Measurements from ENCODE around the gene ZNF438. TPM values are rescaled to one million over a fixed set of nuclear protein-coding genes. Genes with fewer than 3 reads are reported as not detected.
"Not testable (repeated sequence)": the region's sequence is repeated elsewhere in the genome, so short reads cannot be mapped to it uniquely, and the experiment has no call there.

The ZNF438 gene
- total RNA-seq, 1 experiment from 2014 or later, result 2.0 TPM

DNA sequence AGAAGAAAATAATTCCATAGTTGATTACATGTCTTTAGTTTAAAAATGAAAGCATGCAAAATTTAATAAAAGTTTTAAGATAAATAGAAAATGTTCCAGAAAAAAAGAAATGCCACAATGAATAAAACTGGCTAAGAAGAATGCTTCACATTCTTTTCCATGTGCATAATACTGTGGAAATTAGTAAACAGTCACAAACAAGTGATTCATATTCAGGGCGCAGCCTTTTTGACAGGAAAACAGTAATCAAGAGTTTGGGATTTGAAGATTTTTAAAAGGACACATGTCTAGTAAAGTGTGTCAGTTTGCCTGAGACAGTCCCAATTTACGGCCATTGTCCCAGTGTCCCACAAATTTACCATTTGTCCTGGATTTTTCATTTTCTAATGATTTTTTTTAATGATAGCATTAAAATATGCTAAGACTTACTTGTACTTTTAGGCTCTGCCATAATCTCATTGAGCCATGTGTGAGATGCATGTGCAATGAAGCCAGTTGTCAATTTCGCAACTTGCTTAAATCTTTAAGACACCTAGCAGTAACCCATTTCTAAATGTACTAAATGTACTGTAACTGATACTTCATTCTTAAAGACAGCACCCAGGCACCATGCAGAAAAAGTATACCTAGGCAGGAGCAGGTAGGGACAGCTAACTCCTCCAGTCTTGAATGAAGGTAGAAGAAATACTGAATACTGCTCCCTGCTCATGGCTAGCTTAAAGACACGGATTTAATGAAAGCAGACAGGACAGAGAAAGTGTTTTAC is 46.9 kb downstream of the ZNF438 start:
- TF ChIP-seq, protein P1, sequence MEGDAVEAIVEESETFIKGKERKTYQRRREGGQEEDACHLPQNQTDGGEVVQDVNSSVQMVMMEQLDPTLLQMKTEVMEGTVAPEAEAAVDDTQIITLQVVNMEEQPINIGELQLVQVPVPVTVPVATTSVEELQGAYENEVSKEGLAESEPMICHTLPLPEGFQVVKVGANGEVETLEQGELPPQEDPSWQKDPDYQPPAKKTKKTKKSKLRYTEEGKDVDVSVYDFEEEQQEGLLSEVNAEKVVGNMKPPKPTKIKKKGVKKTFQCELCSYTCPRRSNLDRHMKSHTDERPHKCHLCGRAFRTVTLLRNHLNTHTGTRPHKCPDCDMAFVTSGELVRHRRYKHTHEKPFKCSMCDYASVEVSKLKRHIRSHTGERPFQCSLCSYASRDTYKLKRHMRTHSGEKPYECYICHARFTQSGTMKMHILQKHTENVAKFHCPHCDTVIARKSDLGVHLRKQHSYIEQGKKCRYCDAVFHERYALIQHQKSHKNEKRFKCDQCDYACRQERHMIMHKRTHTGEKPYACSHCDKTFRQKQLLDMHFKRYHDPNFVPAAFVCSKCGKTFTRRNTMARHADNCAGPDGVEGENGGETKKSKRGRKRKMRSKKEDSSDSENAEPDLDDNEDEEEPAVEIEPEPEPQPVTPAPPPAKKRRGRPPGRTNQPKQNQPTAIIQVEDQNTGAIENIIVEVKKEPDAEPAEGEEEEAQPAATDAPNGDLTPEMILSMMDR (conservative IDR thresholded peaks at IDR 0.05; ENCODE audit: low read depth, low read length), result no peak
- TF ChIP-seq EZH2 (IDR thresholded peaks at IDR 0.05; ENCODE audit: borderline replicate concordance, low read depth, low read length, poor library complexity, severe bottlenecking), result no peak
- DNase-seq (ENCODE audit: low spot score), result no peak
- no peaks in the 10 kb centered on the region for H3K4me1 ChIP-seq (ENCODE audit: insufficient read depth, low read length, poor library complexity, severe bottlenecking)
- H3K9me3 ChIP-seq (ENCODE audit: low read depth, low read length, poor library complexity, severe bottlenecking), result no peaks in the 10 kb centered on the region
- H3K4me3 ChIP-seq (ENCODE audit: low read depth, low read length, poor library complexity, severe bottlenecking), result no peak overlapping the region
- CTCF ChIA-PET, result no interaction called here
- no peak overlapping the region for H3K27ac ChIP-seq (ENCODE audit: low read depth, low read length, poor library complexity, severe bottlenecking)
- no peaks in the 10 kb centered on the region for H3K36me3 ChIP-seq (ENCODE audit: insufficient read depth, low read length, poor library complexity, severe bottlenecking)
- POLR2A ChIA-PET (ENCODE audit: low non-redundant PET), result no interaction called here
- H3K27me3 ChIP-seq (replicated peaks; ENCODE audit: insufficient read depth, low read depth, low read length, poor library complexity), result no peaks in the 10 kb centered on the region
- no TSS peak for BruUV-seq (replicated peaks)
- intact Hi-C loops (cut with micrococcal nuclease; ENCODE audit: unreplicated experiment), result no loop called here

DNA sequence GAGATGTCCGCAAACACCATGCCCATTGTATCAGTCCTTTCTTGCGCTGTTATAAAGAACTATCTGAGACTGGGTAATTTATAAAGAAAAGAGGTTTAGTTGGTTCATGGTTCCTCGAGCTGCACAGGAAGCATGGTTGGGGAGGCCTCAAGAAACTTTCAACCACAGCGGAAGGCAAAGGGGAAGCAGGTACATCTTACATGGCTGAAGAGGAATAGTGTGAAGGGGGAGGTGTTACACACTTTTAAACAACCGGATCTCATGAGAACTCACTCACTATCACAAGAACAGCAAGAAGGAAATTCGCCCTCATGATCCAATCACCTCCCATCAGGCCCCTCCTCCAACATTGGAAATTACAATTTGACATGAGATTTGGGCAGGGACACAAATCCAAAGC is 48.5 kb downstream of the ZNF438 start:
- H3K9me3 ChIP-seq (ENCODE audit: low read depth, low read length, poor library complexity, severe bottlenecking); H3K27me3 ChIP-seq (replicated peaks; ENCODE audit: insufficient read depth, low read depth, low read length, poor library complexity); H3K27ac ChIP-seq (ENCODE audit: low read depth, low read length, poor library complexity, severe bottlenecking); POLR2A ChIA-PET (ENCODE audit: low non-redundant PET); BruUV-seq (replicated peaks); H3K4me1 ChIP-seq (ENCODE audit: insufficient read depth, low read length, poor library complexity, severe bottlenecking); CTCF ChIA-PET; intact Hi-C loops (cut with micrococcal nuclease; ENCODE audit: unreplicated experiment); H3K4me3 ChIP-seq (ENCODE audit: low read depth, low read length, poor library complexity, severe bottlenecking); DNase-seq (ENCODE audit: low spot score); H3K36me3 ChIP-seq (ENCODE audit: insufficient read depth, low read length, poor library complexity, severe bottlenecking): not testable (repeated sequence)

- no TSS peak for BruUV-seq (replicated peaks)
- Histone ChIP-seq H3K4me1 (ENCODE audit: insufficient read depth, low read length, poor library complexity, severe bottlenecking) (no peaks in the 10 kb centered on the region), H3K36me3 (ENCODE audit: insufficient read depth, low read length, poor library complexity, severe bottlenecking) (no peaks in the 10 kb centered on the region), H3K4me3 (ENCODE audit: low read depth, low read length, poor library complexity, severe bottlenecking) (no peak overlapping the region), H3K9me3 (ENCODE audit: low read depth, low read length, poor library complexity, severe bottlenecking) (no peaks in the 10 kb centered on the region), H3K27me3 (replicated peaks; ENCODE audit: insufficient read depth, low read depth, low read length, poor library complexity) (no peaks in the 10 kb centered on the region), H3K27ac (ENCODE audit: low read depth, low read length, poor library complexity, severe bottlenecking) (no peak overlapping the region)
- no peak for TF ChIP-seq EZH2 (IDR thresholded peaks at IDR 0.05; ENCODE audit: borderline replicate concordance, low read depth, low read length, poor library complexity, severe bottlenecking)
- TF ChIP-seq, protein P1 (conservative IDR thresholded peaks at IDR 0.05; ENCODE audit: low read depth, low read length), result no peak
- intact Hi-C loops (cut with micrococcal nuclease; ENCODE audit: unreplicated experiment), result no loop called here
- peak; percentile 17 for DNase-seq (ENCODE audit: low spot score)
- POLR2A ChIA-PET (ENCODE audit: low non-redundant PET), result no interaction called here
- CTCF ChIA-PET, result no interaction called here
These were observed 50.6 kb downstream of the ZNF438 start for GRCh38 chr10:30980951-30981616.
